ENCODE measurements around the gene THNSL1.
"Not testable (repeated sequence)": the region's sequence is repeated elsewhere in the genome, so short reads cannot be mapped to it uniquely, and the experiment has no call there.

The THNSL1 gene, protein sequence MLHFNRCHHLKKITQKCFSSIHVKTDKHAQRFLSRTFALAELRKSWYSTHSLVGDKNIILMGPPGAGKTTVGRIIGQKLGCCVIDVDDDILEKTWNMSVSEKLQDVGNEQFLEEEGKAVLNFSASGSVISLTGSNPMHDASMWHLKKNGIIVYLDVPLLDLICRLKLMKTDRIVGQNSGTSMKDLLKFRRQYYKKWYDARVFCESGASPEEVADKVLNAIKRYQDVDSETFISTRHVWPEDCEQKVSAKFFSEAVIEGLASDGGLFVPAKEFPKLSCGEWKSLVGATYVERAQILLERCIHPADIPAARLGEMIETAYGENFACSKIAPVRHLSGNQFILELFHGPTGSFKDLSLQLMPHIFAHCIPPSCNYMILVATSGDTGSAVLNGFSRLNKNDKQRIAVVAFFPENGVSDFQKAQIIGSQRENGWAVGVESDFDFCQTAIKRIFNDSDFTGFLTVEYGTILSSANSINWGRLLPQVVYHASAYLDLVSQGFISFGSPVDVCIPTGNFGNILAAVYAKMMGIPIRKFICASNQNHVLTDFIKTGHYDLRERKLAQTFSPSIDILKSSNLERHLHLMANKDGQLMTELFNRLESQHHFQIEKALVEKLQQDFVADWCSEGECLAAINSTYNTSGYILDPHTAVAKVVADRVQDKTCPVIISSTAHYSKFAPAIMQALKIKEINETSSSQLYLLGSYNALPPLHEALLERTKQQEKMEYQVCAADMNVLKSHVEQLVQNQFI

DNA sequence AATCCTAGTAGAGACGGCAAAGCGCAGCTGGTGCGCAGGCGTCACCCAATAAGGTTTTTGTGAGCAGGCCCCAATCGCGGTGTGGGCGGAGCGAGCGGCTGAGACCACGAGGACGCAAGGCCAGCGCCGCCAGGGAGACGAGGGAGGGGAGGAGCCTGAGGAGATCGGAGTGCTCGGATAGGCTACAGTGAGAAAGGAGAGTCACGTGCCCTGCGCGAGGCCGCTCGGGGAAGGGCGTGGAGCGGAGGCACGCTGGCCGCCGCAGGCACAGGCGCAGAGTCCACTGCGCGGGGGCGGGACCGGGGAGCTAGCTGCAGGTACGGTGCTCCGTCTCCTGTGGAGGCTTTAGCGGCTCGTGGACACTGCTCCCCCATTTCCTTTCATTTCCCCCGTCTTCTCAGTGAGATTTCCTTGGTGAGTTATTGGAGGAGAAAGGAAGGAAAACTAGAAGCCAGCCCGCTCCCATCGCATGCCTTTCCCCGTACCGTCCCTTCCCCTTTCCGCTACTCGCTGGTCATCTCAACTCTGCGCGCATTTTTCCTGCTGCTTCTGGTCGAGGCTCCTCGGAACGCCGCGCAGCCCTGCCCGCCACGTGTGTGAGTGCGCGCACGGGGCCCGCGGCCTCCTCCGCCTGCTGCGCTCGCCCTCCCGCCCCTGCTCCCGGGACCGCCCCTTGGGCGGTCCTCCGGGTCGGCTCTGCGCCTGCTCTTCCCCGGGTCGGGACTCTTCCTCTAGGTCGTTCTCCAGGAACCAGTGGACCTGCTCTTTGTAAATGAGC lies at the start of gene THNSL1:
Gene THNSL1, plus strand, starts transcription at position 237 of the 778 bp plus-strand sequence. CDS start 6,612 bp downstream, outside the sequence.
- peak; percentile 94 for DNase-seq

DNA sequence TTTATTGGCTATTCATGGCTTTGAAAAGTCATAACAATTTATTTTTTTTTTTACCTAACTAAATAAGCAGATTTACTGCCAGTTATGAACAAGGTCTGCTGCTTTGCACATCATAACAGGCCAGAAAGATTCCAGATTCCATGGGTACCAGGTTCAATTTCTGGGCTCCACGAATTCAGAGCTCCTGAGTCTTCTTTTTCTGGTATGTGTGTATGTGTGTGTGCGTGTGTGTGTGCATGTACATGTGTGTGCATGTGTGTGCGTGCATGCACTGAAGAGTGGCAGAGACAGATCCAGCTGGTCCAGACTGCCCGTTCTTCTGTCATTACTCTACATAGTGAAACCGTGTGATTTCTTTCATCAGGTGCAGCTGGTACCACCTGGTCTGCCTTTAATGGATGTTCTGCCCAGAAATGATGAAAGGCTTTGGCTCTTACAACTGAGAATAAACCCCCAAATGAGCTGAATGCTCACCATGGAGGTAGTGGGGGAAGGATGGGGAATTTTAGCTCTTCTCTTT lies 49.4 kb upstream of the THNSL1 start:
- no peak for DNase-seq

DNA sequence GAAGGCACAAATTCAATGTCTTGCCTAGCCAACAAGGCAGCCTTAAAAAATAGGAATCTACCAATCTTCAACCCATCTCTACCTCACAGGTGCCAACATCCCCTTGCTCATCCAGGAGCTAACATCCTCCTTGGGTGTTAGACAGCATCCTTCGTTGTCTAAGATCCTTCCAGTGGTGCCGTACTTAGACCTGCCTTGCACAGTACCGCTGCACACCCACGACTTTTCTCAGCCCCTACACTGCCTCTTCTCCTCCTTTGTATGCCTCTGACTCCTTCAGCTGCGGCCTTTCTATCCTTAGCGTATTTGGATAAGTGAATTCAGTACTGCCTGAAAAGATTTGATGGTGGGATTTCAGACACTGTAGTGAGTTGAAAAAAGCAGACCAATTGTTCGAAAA lies 48.1 kb upstream of the THNSL1 start:
- no peak for DNase-seq

DNA sequence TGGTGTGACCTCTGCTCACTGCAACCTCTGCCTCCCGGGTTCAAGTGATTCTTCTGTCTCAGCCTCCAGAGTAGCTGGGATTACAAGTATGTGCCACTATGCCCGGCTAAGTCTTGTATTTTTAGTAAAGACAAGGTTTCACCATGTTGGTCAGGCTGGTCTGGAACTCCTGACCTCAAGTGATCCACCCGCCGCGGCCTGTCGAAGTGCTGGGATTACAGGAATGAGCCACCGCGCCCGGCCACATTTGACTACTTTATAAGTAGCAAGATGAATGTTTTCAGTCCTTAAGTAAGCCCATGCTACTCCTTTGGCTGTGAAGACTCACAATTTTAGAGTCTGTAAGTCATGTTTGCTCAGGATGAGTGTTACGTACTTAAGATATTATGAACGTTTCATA lies 47.5 kb upstream of the THNSL1 start:
- not testable (repeated sequence) for DNase-seq

DNA sequence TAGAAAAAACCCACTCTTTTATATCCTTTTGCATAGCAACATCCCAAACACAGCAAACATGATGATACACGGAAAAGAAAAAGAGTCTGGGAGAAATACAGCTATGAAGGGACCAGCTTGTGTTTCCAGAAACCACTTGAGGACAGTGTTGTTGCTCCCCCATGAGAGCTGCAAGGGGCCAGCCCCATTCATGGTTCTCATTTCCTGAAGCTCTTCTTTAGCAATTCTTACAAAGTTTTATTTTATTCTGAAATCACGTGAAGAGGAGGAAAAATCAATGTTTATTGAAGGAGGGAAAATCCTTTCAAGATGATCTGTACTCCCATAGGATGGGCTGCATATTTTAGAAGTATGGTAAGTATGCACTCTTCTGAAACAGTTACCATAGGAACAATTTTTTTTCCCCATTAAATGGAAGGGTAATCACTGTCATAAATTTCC lies 46.6 kb upstream of the THNSL1 start:
- no peak for DNase-seq

DNA sequence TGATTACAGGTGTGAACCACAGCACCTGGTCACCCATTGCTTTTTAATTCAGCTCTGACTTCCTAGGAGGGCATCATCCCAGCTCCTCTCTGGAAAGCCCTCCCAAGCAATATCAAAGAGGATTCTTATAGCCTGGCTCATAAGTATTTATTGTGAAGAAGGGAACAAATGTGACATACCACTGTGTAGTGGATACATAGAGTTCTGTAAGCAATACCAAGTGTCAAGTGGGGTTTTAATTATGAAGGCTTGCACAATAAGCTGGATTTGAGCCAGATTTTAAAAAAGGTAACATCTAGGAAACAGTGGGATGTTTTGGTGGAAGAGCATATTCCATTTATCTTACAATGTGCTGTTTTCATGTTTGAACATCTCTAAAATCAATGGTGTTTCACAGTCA lies 45.0 kb upstream of the THNSL1 start:
- DNase-seq, result no peak

DNA sequence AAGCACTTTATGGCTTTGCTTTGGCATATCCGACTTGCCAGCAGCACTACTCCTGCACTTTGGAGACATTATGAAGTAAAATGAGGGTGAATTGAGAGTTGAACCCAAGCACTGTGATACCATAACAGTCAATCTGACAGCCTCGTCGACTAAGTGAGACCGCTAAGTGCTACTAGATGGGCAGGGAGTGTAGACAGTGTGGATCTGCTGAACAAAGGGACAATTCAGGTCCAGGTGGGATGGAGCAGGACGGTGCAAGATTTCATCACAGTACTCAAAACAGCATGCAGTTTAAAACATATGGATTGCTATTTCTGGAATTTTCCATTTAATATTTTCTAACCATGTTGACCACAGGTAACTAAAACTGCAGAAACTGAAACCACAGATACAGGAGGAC lies 43.2 kb upstream of the THNSL1 start:
- no peak for DNase-seq

DNA sequence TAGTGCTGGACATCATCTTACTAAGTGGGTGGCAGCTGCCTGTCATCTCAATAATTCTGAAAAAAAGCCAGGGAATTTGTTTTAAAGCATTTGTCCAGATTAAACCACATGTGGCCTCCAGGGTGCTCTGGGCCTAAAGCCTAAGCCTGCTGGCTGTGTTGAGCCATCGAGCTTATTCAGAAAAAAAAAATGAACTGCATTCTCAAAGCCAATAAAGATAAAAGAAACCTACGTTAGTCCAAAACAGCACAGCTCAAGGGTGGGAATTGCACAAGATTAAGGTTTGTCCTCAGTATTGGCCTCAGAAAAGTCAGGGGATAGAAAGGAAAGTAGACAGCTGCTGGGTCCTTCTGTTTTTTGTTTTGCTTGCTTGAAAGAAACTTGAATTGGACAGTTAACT lies 41.4 kb upstream of the THNSL1 start:
- no peak for DNase-seq

DNA sequence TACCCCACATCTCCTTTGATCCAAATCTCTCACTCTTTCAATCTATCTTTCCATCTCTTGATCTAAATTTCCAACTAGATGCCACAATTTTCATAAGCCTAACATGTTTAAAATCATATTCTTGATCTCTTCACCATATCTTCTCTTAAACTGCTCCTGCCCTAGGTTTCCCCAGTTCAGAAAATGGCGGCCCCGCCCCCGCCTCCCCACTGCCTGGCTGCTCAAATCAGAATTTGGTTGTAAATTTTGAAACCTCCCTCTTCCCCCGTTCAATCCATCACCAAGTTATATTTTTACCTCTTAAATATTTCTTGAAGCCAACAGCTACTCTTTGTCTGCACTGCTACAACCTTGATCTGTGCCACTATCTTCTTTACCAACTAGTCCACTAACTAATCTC lies 36.7 kb upstream of the THNSL1 start:
- no peak for DNase-seq

DNA sequence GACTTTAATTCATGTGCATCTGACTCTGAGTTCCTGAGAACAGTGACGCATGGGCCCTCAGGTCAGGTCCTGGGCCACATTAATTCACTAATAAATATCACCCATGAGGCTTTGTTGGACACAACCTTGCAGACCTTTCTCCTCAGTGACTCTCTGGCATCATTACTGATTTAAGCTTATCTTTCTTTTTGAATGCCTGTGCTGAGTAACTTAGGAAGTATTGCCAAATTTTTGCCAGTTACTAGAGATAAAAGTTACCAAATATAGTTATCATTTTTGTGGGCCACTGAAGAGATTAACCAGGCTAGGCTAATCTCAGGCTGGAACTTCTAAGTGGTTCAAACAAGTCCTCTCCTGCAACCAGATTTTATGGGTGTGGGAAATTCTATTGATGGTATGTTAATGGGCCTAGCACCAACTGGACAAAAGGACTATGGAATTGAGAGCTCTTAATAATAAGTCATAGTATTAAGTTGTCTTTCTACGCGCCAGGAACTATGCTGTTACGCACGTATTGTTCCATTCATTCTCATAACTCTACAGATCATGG lies 35.2 kb upstream of the THNSL1 start:
- no peak for DNase-seq

DNA sequence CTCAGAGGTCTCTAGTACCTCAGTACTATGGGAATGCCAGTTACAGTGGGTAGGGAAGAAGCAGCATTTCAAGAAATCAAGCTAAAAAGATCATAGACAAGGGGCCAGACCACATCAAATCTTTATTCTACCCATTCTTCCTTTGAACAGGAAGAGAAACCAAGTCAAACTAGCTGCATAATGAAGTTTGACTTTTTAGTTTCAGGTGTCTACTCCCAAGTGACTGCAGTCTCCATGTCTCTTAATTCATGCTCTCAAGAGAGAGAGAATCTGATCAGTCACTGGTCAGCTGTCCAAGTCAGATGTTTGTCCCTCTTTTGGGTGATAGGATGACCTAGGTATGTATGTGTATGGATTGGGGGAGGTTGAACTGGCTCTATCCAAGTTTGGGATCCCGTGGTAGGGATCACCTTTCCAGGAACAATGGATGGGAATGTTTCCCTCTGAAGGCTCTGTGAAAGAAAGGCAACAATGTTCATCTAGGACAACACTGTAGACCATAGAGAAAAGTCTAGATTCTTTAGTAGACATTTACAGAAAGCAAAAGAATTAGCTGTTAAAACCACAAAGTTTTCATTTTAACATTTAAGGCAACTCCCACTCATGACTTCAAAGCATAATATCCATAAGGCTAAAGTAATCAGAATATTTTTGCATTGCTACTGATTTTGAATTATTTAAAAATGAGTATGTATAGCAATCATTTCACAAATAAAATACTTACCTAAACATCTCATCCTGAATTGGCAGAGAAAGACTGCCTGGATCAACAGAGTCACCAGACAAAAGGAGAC lies 33.9 kb upstream of the THNSL1 start:
- DNase-seq, result no peak

DNA sequence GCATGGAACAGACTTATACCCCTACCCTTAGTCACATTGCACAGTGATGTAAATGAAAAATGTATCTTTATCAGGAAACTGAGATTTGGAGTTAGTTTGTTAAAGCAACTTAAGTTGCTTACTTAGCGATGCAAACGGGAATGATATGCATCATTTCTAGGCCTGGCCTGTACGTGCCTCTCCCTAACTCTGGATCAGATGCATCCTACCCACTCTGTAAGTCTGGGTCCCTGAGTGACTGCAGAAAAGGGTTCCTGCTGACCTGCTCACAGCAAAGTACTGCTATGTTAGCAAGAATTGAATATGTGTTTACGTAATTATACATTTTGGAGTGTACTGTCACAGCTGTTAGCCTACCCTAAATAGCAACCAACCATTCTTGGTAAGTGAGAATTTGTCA lies 33.3 kb upstream of the THNSL1 start:
- no peak for DNase-seq

DNA sequence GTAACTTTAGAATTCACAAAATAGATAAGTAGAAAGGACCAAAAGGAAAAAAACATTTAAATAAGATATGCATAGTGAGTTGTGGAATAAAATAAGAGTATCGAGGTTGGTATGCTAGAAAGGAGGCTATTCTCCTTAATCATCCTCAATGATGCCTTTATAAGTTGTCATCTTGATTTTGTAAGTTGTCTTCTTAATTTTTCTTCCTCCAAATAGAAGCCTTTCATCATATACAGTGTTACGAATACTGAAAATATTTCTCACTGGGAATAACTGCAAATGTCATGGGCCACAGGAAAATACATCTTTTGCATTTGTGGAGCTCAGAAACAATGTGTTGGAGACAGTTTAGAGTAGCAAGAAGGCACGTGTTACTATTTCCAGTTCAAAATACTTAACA lies 32.5 kb upstream of the THNSL1 start:
- DNase-seq, result no peak

DNA sequence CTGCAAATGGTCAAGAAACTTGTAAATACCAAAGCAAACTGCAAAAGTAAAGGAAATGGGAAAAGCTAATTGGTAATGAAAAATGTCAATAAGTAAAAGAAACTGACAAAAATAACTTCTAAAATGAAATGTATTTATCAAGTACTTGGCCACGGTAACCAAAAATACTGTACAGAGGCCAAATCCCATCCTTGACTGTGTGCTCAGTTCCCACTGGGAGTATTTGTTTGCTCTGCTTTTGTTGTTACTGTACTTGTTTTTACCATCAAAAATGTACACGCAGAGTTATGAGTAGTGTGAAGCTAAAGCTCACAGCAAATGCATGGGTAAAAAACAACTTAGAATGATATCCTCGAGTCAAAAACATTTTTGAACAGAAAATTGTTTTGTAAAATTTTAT lies 31.5 kb upstream of the THNSL1 start:
- no peak for DNase-seq

DNA sequence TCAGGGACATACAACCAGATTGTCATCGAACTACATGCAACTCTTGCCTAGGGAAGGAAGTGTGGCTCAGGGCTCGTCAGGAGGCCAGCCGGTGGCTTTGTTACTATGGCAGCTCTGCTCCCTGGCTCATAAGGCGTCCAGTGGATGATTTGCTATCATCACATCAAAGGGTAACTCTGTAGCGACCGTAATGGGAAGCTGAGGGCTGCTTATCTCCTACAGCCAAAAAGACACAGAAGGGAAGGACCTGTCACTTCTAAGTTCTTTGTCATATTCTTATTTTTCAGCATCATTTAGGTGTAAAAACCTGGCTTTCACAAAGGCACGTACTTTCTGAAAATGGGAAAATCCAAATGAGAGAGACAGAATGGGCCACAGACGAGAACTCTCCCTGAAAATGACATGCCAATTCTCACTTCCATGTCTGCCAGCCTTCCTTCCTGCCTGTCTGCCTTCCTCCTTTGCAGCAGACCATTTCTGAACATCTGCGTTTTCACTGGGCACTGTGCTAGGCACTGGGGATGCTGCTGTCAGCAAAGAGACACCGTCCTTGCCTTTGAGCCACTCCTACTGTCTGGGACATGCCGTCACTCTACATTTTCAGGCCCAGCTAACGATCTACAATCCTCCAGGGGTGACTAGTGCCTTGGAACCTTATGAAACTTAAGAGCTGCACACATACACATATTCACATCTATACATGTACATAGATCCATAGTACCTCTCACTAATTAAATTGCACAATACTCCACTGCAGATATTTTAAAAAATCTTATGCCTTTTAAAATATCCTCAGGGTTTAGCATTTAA lies 27.4 kb upstream of the THNSL1 start:
- DNase-seq, result no peak

DNA sequence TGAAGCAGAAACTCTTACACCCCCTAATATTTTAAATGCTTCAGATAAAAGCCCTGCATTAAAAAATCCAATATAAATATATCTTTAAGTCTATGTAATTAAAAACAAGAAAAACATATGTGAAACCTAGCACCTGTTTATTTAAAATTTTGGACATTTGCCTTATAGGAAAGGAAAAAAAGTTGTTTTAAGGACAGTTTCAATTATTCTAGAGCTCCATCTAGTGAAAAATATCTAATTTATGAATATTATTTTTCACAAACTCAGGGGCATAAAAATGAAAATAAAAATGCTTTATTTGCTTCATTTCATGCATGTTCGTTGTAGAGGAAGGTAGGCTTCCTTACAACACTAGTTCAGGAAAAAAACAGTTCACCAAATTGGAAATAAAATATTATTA lies 26.5 kb upstream of the THNSL1 start:
- DNase-seq, result peak; percentile 38

DNA sequence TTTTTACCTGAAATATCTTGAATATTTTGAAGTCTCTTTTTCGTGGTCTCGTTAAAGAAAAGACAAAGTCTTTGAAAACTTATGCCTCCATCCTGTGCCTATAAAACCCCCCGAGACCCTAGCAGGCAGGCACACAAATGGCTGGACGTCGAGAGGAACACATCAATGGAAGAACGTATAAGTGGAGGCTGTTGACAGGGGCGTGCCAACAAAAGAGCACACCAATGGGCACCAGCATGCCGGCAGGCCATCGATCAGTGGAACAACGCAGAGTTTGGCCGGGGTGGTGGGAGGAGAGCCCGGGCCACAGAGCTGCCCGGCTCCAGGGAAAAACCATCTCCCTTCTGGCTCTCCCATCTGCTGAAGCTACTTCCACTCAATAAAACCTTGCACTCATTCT lies 25.1 kb upstream of the THNSL1 start:
- no peak for DNase-seq

DNA sequence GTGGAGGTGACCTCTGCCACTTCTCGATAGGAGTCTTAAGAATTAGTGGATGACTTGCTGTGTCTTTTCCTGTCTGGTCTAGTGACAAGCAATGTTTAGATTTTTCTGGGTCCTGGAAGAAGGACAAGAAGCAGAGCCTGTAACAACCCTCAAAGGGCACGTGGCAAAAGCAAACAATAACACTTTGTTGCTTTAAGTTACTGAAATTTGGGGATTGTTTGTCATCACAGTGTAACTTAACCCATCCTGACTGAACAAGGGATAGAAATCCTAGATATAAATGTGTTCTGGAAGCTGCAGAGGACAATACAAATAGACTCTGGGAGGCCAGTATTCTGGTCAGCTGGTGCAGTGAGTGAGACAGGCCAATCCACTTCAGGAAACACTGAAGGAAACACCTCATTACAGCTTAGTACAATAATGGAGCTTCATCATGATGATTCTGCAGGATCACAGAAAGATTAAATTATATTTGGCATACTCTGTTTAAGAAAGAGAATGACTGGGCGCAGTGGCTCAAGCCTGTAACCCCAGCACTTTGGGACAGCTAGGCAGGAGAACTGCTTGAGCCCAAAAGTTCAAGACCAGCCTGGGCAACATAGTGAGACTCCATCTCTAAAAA lies 23.8 kb upstream of the THNSL1 start:
- no peak for DNase-seq

DNA sequence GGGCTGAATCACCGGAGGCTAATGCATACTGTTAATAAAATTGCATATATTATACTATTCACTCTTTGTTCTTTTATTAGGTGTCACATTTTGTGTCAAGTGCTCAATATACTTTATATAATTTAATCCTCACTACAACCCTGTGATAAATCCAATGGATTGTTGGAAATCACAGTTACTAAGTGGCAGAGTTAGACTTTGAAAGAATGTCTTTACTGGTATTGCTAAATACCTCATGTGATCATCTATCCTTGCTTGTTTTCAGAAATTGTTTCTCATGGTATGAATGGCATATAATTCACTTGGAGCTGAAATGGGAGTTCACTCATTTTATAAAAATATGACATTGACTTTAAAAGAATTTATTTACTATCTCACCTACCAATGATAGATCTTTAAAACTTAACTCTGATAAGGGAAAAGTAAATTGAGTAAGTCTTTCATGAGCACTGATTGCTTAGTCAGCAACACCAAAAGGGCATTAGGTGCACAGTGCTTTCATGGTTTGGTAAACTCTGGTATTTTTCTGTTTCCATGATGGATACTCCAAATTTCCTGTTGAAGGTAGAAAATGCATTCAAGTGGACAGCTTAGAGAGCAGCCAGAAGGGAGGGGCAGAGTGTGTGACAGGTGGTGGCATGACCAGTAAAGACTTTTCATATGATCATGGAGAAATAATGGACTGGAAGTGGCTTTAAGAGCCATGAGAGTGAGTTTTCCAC lies 23.0 kb upstream of the THNSL1 start:
- DNase-seq, result no peak

DNA sequence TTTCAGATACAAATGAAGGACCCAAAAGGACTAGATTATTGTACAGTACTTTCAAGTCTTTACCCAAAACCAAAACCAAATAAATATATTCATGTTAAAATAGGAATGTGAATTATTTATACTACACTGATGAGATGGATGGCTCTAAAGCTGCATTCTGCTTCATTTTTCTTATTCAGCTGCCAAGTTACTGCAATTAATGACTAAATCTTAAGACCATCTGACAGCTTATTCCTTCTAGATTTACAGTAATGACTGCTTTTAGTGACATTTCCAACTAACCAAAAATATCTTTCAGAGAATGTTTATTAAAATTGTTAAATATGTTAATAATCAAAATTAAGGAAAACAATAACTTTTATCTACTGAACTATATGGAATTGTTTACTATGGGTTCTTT lies 21.3 kb upstream of the THNSL1 start:
- no peak for DNase-seq
